OCI-LY7 (cell line): Measurements from ENCODE around the gene ANKRD49. TPM values are rescaled to one million over a fixed set of nuclear protein-coding genes. Genes with fewer than 3 reads are reported as not detected.

Source experiments
- BruUV-seq: library from RNA; stranded (reverse); fragments of 400-500 nt; replicated peaks from 2 replicates; lab custom pipeline; 2021; lab: Mats Ljungman, UMichigan
- CTCF ChIA-PET: fragments of 300-600 bp; sonication (Branson Sonifier 250); formaldehyde crosslinking; loops from one replicate; lab custom pipeline; 2022; ENCODE audit warnings: antibody characterized with exemption; ENCODE audit not compliant: unreplicated experiment; lab: Charles Lee
- POLR2A ChIA-PET: fragments of 300-600 bp; sonication (Branson Sonifier 250); formaldehyde crosslinking; loops from one replicate; lab custom pipeline; 2022; ENCODE audit warnings: antibody characterized with exemption; lab: Charles Lee
- DNase-seq: peaks from one replicate; pipeline ENCODE4 v3.0.0-alpha.2; 2015; ENCODE audit warnings: low spot score
- H2AFZ ChIP-seq: fragments of 200-600 bp; sonication (generic), shearing (Covaris generic); 2 replicates; pipeline ENCODE4 v1.6.1; 2014; ENCODE audit warnings: mild to moderate bottlenecking, antibody characterized with exemption, low read length, moderate library complexity
- H3K27ac ChIP-seq: fragments of 200-600 bp; sonication (generic); 2 replicates; pipeline ENCODE4 v1.5.1; 2014; ENCODE audit warnings: mixed run types, low read depth, mild to moderate bottlenecking, moderate library complexity, low read length, inconsistent platforms; ENCODE audit not compliant: poor library complexity, severe bottlenecking
- H3K36me3 ChIP-seq: fragments of 200-600 bp; sonication (generic); 2 replicates; pipeline ENCODE4 v1.6.1; 2014; ENCODE audit warnings: mild to moderate bottlenecking, antibody characterized with exemption, low read length, moderate library complexity, mixed read lengths; ENCODE audit not compliant: insufficient read depth
- H3K4me1 ChIP-seq: fragments of 200-600 bp; sonication (generic); 2 replicates; pipeline ENCODE4 v1.5.1; 2014; ENCODE audit warnings: mild to moderate bottlenecking, low read length; ENCODE audit not compliant: insufficient read depth, poor library complexity, severe bottlenecking
- H3K4me2 ChIP-seq: fragments of 200-600 bp; sonication (generic); 2 replicates; pipeline ENCODE4 v1.6.1; 2014; ENCODE audit warnings: mild to moderate bottlenecking, low read length
- H3K4me3 ChIP-seq: fragments of 200-600 bp; sonication (generic); 2 replicates; pipeline ENCODE4 v1.5.1; 2014; ENCODE audit warnings: mild to moderate bottlenecking, low read depth, low read length; ENCODE audit not compliant: poor library complexity, severe bottlenecking
- H3K79me2 ChIP-seq: fragments of 200-600 bp; sonication (generic); 2 replicates; pipeline ENCODE4 v1.6.1; 2016; ENCODE audit warnings: low read depth, mild to moderate bottlenecking, low read length, moderate library complexity, mixed read lengths; ENCODE audit not compliant: insufficient read depth
- H3K9me2 ChIP-seq: fragments of 200-600 bp; sonication (generic); 2 replicates; pipeline ENCODE4 v1.6.1; 2016; ENCODE audit warnings: mild to moderate bottlenecking, low read length, mixed read lengths; ENCODE audit not compliant: insufficient read depth
- H3K9me3 ChIP-seq: fragments of 200-600 bp; sonication (generic); 2 replicates; pipeline ENCODE4 v1.6.1; 2014; ENCODE audit warnings: mild to moderate bottlenecking, mixed run types, low read length, mixed read lengths
- H4K20me1 ChIP-seq: fragments of 200-600 bp; sonication (generic); 2 replicates; pipeline ENCODE4 v1.6.1; 2014; ENCODE audit warnings: mild to moderate bottlenecking, antibody characterized with exemption, low read length, moderate library complexity, mixed read lengths; ENCODE audit not compliant: insufficient read depth
- CTCF ChIP-seq: fragments of 200-600 bp; sonication (generic); conservative IDR thresholded peaks from 2 replicates; pipeline ENCODE4 v1.5.1; 2014; ENCODE audit warnings: mild to moderate bottlenecking, antibody characterized with exemption, low read length, moderate library complexity, mixed read lengths
- EZH2phosphoT487 ChIP-seq: fragments of 200-600 bp; sonication (generic); IDR thresholded peaks from 2 replicates; pipeline ENCODE4 v1.6.1; 2018; ENCODE audit warnings: low read depth, borderline replicate concordance, mild to moderate bottlenecking, mixed run types, antibody characterized with exemption, low read length, moderate library complexity, mixed read lengths
- intact Hi-C: fragments of 100-400 bp; cut with micrococcal nuclease; formaldehyde crosslinking; loops from one replicate; pipeline ENCODE4 v1.10.0; 2022; ENCODE audit not compliant: unreplicated experiment
- total RNA-seq, 2 experiments: library from RNA; depleted of rRNA in 1 of 2; stranded (reverse); fragments of >200 nt in 1 of 2; shearing (Covaris generic) in 1 of 2; gene quantifications; 2 replicates each; pipeline ENCODE4 v1.2.3, GENCODE V29; 2014 to 2022

The ANKRD49 gene
- total RNA-seq, 2 experiments from 2014 or later: 26.8 to 29.2 TPM

GRCh38 chr11:94469416-94469815 is 24.4 kb upstream of the ANKRD49 start:
- no peak overlapping the region for H3K4me2 ChIP-seq
- H3K79me2 ChIP-seq: no peaks in the 10 kb centered on the region
- H3K9me2 ChIP-seq: no peaks in the 10 kb centered on the region
- H3K36me3 ChIP-seq: peaks cover 93% of the 10 kb centered on the region
- ChIA-PET CTCF (interaction anchor here (0.5 kb wide), 1 partner anchor 184 kb away, joined by 3 read pairs; no protein-coding TSS in a partner anchor), POLR2A (interaction anchor here (0.8 kb wide), 1 partner anchor 16 kb away, joined by 3 read pairs; no protein-coding TSS in a partner anchor)
- H3K9me3 ChIP-seq: no peaks in the 10 kb centered on the region
- no peaks in the 10 kb centered on the region for H4K20me1 ChIP-seq
- no peak overlapping the region for H3K4me3 ChIP-seq
- intact Hi-C loops: no loop called here
- DNase-seq: no peak
- H2AFZ ChIP-seq: no peak overlapping the region
- no peak overlapping the region for H3K27ac ChIP-seq
- no peak for TF ChIP-seq CTCF
- no peak for TF ChIP-seq EZH2phosphoT487
- H3K4me1 ChIP-seq: no peaks in the 10 kb centered on the region
- no TSS peak for BruUV-seq

- H3K79me2 ChIP-seq: no peaks in the 10 kb centered on the region
- H3K4me1 ChIP-seq: no peaks in the 10 kb centered on the region
- POLR2A ChIA-PET: no interaction called here
- H3K9me3 ChIP-seq: no peaks in the 10 kb centered on the region
- H4K20me1 ChIP-seq: no peaks in the 10 kb centered on the region
- no peak for TF ChIP-seq EZH2phosphoT487
- no peak for TF ChIP-seq CTCF
- no peak overlapping the region for H3K4me2 ChIP-seq
- H3K36me3 ChIP-seq: peaks cover 94% of the 10 kb centered on the region
- H3K27ac ChIP-seq: no peak overlapping the region
- H3K9me2 ChIP-seq: no peaks in the 10 kb centered on the region
- no TSS peak for BruUV-seq
- H2AFZ ChIP-seq: no peak overlapping the region
- CTCF ChIA-PET: no interaction called here
- intact Hi-C loops: no loop called here
- no peak overlapping the region for H3K4me3 ChIP-seq
- DNase-seq: no peak
Measured at GRCh38 chr11:94472916-94473799, 20.6 kb upstream of the ANKRD49 start.

GRCh38 chr11:94477624-94478023 is 16.2 kb upstream of the ANKRD49 start:
- Histone ChIP-seq H2AFZ (no peak overlapping the region), H3K79me2 (no peaks in the 10 kb centered on the region), H3K4me2 (no peak overlapping the region), H3K9me2 (no peaks in the 10 kb centered on the region), H3K27ac (no peak overlapping the region), H4K20me1 (no peaks in the 10 kb centered on the region), H3K36me3 (peaks cover 95% of the 10 kb centered on the region), H3K4me3 (no peak overlapping the region), H3K9me3 (no peaks in the 10 kb centered on the region), H3K4me1 (no peaks in the 10 kb centered on the region)
- no peak for DNase-seq
- POLR2A ChIA-PET: no interaction called here
- CTCF ChIA-PET: no interaction called here
- BruUV-seq: no TSS peak
- intact Hi-C loops: no loop called here
- TF ChIP-seq EZH2phosphoT487 (no peak), CTCF (no peak)
